Body of pancreas (tissue), 4 donors: ENCODE data around the gene PRKG1.

Experiments
- CTCF ChIP-seq, 7 experiments: fragments of 450-650 bp in 4 of 7; fragments of 200-600 bp in 3 of 7; sonication (generic) in 3 of 7; IDR thresholded peaks; one replicate each; pipeline ENCODE4 v1.5.1; 2016 to 2019; ENCODE audit warnings: antibody characterized with exemption in 7 of 7
- POLR2A ChIP-seq, 3 donors: fragments of 450-650 bp; IDR thresholded peaks; one replicate each; pipeline ENCODE4 v1.6.1; 2016; ENCODE audit warnings: antibody characterized with exemption in 3 of 3, mild to moderate bottlenecking in 2 of 3

GRCh38 chr10:51643734-51644133, 569.4 kb downstream of the PRKG1 start:
- TF ChIP-seq CTCF (IDR thresholded peaks at IDR 0.05) (no peak), POLR2A (IDR thresholded peaks at IDR 0.05) (no peak)
